Epithelial cell of proximal tubule (primary cell): ENCODE data around the gene ATF6B. TPM values are rescaled to one million over a fixed set of nuclear protein-coding genes. Genes with fewer than 3 reads are reported as not detected.

Experiments
- DNase-seq: peaks from one replicate; pipeline ENCODE4 v3.0.0-alpha.2; 2011; ENCODE audit warnings: low read depth
- H3K4me3 ChIP-seq: 2 replicates; pipeline ENCODE4 v1.5.1; 2011; ENCODE audit warnings: low read depth, mild to moderate bottlenecking, low read length
- CTCF ChIP-seq: conservative IDR thresholded peaks from 2 replicates; pipeline ENCODE4 v1.5.1; 2012; ENCODE audit warnings: low read depth, mild to moderate bottlenecking, low read length
- total RNA-seq: library from RNA; depleted of rRNA; stranded (reverse); fragments of >200 nt; gene quantifications from 2 replicates; pipeline ENCODE4 v1.2.3, GENCODE V29; 2015

The ATF6B gene
- total RNA-seq, 1 donor from 2014 or later, result 23.2 TPM

GRCh38 chr6:32167154-32167760, 39.2 kb upstream of the ATF6B start:
- TF ChIP-seq CTCF, result no peak
- no peak for DNase-seq
- H3K4me3 ChIP-seq, result no peak overlapping the region

- H3K4me3 ChIP-seq, result no peak overlapping the region
- TF ChIP-seq CTCF, result no peak
- no peak for DNase-seq
Observed at GRCh38 chr6:32166411-32167061, 38.5 kb upstream of the ATF6B start.

GRCh38 chr6:32164295-32164694, 36.2 kb upstream of the ATF6B start, which contains the start of gene EGFL8:
TSS of gene EGFL8 (plus strand) at chr6:32164595. CDS start at chr6:32166166, 1,571 bp downstream.
- no peak within 1 kb of the TSS for H3K4me3 ChIP-seq
- DNase-seq, result no peak
- no peak for TF ChIP-seq CTCF

- no peak for DNase-seq
- TF ChIP-seq CTCF, result no peak
- H3K4me3 ChIP-seq, result no peak overlapping the region
Observed at GRCh38 chr6:32163559-32164258, 35.7 kb upstream of the ATF6B start.

- no peak for TF ChIP-seq CTCF
- DNase-seq, result no peak
- H3K4me3 ChIP-seq, result no peak overlapping the region
Observed at GRCh38 chr6:32158052-32158451, 30.0 kb upstream of the ATF6B start.

- no peak for DNase-seq
- no peak overlapping the region for H3K4me3 ChIP-seq
- no peak for TF ChIP-seq CTCF
Observed at GRCh38 chr6:32156891-32157290, 28.8 kb upstream of the ATF6B start.
